HL-60 (cell line): Measurements from ENCODE around the gene SLC37A3.

Experiments used
- DNase-seq, 2 experiments: peaks; one replicate each; pipeline ENCODE4 v3.0.0-alpha.2; 2010 to 2020; ENCODE audit warnings: low read depth in 1 of 2, low spot score in 1 of 2
- H3K27ac ChIP-seq: fragments of 250-450 bp; sonication (Bioruptor Pico); replicated peaks from 2 replicates; pipeline ENCODE4 v1.5.1; 2020; ENCODE audit warnings: mild to moderate bottlenecking, moderate library complexity
- H3K27me3 ChIP-seq: fragments of 250-450 bp; sonication (Bioruptor Pico); 2 replicates; pipeline ENCODE4 v1.5.1; 2021; ENCODE audit warnings: mild to moderate bottlenecking, moderate library complexity; ENCODE audit not compliant: insufficient read depth, poor library complexity, severe bottlenecking
- H3K4me3 ChIP-seq: replicated peaks from 2 replicates; pipeline ENCODE4 v1.5.1; 2011; ENCODE audit warnings: mild to moderate bottlenecking, control low read depth, low read length; ENCODE audit not compliant: insufficient read depth
- CTCF ChIP-seq: IDR thresholded peaks from one replicate; pipeline ENCODE4 v1.5.1; 2011; ENCODE audit warnings: low read length, control low read depth, inconsistent platforms; ENCODE audit not compliant: insufficient read depth
- GABPA ChIP-seq: IDR thresholded peaks from 2 replicates; pipeline ENCODE4 v1.6.1; 2012; ENCODE audit warnings: low read depth
- POLR2AphosphoS5 ChIP-seq: IDR thresholded peaks from 2 replicates; pipeline ENCODE4 v1.6.1; 2012; ENCODE audit warnings: low read depth
- REST ChIP-seq: IDR thresholded peaks from 2 replicates; pipeline ENCODE4 v1.6.1; 2012; ENCODE audit warnings: low read depth; ENCODE audit not compliant: insufficient replicate concordance
- SPI1 ChIP-seq: IDR thresholded peaks from 2 replicates; pipeline ENCODE4 v1.6.1; 2012; ENCODE audit warnings: low read depth, mild to moderate bottlenecking, borderline replicate concordance

SLC37A3 gene

GRCh38 chr7:140334341-140335057, 63.8 kb downstream of the SLC37A3 start:
- DNase-seq = no peak
- TF ChIP-seq SPI1 (no peak), REST (no peak), POLR2AphosphoS5 (no peak), GABPA (no peak), CTCF (no peak)
- Histone ChIP-seq H3K4me3 (no peak overlapping the region), H3K27ac (no peak overlapping the region), H3K27me3 (peaks cover 6% of the 10 kb centered on the region)

- no peak overlapping the region for H3K4me3 ChIP-seq
- peaks cover 6% of the 10 kb centered on the region for H3K27me3 ChIP-seq
- H3K27ac ChIP-seq = no peak overlapping the region
- TF ChIP-seq CTCF (no peak), POLR2AphosphoS5 (no peak), GABPA (no peak)
- DNase-seq = no peak
Observed at GRCh38 chr7:140333686-140334085, 64.6 kb downstream of the SLC37A3 start.

- Histone ChIP-seq H3K27me3 (peaks cover 6% of the 10 kb centered on the region), H3K4me3 (no peak overlapping the region), H3K27ac (no peak overlapping the region)
- TF ChIP-seq POLR2AphosphoS5 (no peak), REST (no peak), GABPA (no peak), SPI1 (no peak), CTCF (no peak)
- DNase-seq = no peak
Observed at GRCh38 chr7:140333223-140333622, 65.1 kb downstream of the SLC37A3 start.

GRCh38 chr7:140330595-140330994, 67.7 kb downstream of the SLC37A3 start:
- Histone ChIP-seq H3K27me3 (peaks cover 6% of the 10 kb centered on the region), H3K27ac (no peak overlapping the region), H3K4me3 (no peak overlapping the region)
- DNase-seq = no peak
- TF ChIP-seq REST = no peak
- TF ChIP-seq GABPA = no peak
- no peak for TF ChIP-seq POLR2AphosphoS5
- TF ChIP-seq CTCF = no peak
- no peak for TF ChIP-seq SPI1
